A673 (cell line): Measurements from ENCODE around the gene DYTN. TPM values are rescaled to one million over a fixed set of nuclear protein-coding genes. Genes with fewer than 3 reads are reported as not detected.

ENCODE experiments used
- Bru-seq: library from RNA; stranded (reverse); fragments of 400-500 nt; gene quantifications from one replicate; lab custom pipeline; 2021; lab: Mats Ljungman, UMichigan
- BruChase-seq, 2 experiments: library from RNA; stranded (reverse); fragments of 400-500 nt; gene quantifications; one replicate each; lab custom pipeline; 2021; lab: Mats Ljungman, UMichigan
- BruUV-seq: library from RNA; stranded (reverse); fragments of 400-500 nt; replicated peaks from 2 replicates; lab custom pipeline; 2021; lab: Mats Ljungman, UMichigan
- CTCF ChIA-PET: fragments of 300-600 bp; sonication (Branson Sonifier 250); formaldehyde crosslinking; loops from one replicate; lab custom pipeline; 2022; ENCODE audit warnings: antibody characterized with exemption; lab: Charles Lee
- POLR2A ChIA-PET: fragments of 300-600 bp; sonication (Branson Sonifier 250); formaldehyde crosslinking; loops from one replicate; lab custom pipeline; 2022; ENCODE audit warnings: antibody characterized with exemption; ENCODE audit not compliant: low non-redundant PET; lab: Charles Lee
- DNase-seq: peaks from one replicate; pipeline ENCODE4 v3.0.0-alpha.2; 2015; ENCODE audit warnings: low spot score
- H3K27ac ChIP-seq: fragments of 200-600 bp; sonication (generic); 2 replicates; pipeline ENCODE4 v1.5.1; 2016; ENCODE audit warnings: mixed run types, low read depth, mild to moderate bottlenecking, mixed read lengths, antibody characterized with exemption, low read length; ENCODE audit not compliant: poor library complexity, severe bottlenecking
- H3K27me3 ChIP-seq: fragments of 200-600 bp; sonication (generic); replicated peaks from 2 replicates; pipeline ENCODE4 v1.6.1; 2017; ENCODE audit warnings: mixed run types, low read depth, mild to moderate bottlenecking, mixed read lengths, antibody characterized with exemption, low read length; ENCODE audit not compliant: insufficient read depth, poor library complexity
- H3K36me3 ChIP-seq: fragments of 200-600 bp; sonication (generic); 2 replicates; pipeline ENCODE4 v1.6.1; 2016; ENCODE audit warnings: mixed run types, mild to moderate bottlenecking, mixed read lengths, antibody characterized with exemption, low read length; ENCODE audit not compliant: insufficient read depth, poor library complexity, severe bottlenecking
- H3K4me1 ChIP-seq: fragments of 200-600 bp; sonication (generic); 2 replicates; pipeline ENCODE4 v1.6.1; 2017; ENCODE audit warnings: mixed run types, mild to moderate bottlenecking, mixed read lengths, antibody characterized with exemption, low read length; ENCODE audit not compliant: insufficient read depth, poor library complexity, severe bottlenecking
- H3K4me3 ChIP-seq: fragments of 200-600 bp; sonication (generic); 2 replicates; pipeline ENCODE4 v1.5.1; 2016; ENCODE audit warnings: low read depth, mixed run types, mild to moderate bottlenecking, mixed read lengths, low read length; ENCODE audit not compliant: poor library complexity, severe bottlenecking
- H3K9me3 ChIP-seq: fragments of 200-600 bp; sonication (generic); 2 replicates; pipeline ENCODE4 v1.6.1; 2016; ENCODE audit warnings: mixed run types, low read depth, mild to moderate bottlenecking, mixed read lengths, antibody characterized with exemption, low read length; ENCODE audit not compliant: poor library complexity, severe bottlenecking
- EZH2 ChIP-seq: fragments of 200-600 bp; sonication (generic); IDR thresholded peaks from 2 replicates; pipeline ENCODE4 v1.6.1; 2017; ENCODE audit warnings: borderline replicate concordance, low read depth, mild to moderate bottlenecking, mixed read lengths, antibody characterized with exemption, low read length; ENCODE audit not compliant: poor library complexity, severe bottlenecking
- intact Hi-C: fragments of 100-400 bp; cut with micrococcal nuclease; formaldehyde crosslinking; loops from one replicate; pipeline ENCODE4 v1.10.0; 2022; ENCODE audit not compliant: unreplicated experiment
- long read RNA-seq: library from polyadenylated mRNA; stranded (forward); transcript quantifications from one replicate; pipeline ENCODE4 v2.0.0, GENCODE V29; 2022
- total RNA-seq: library from RNA; stranded (reverse); gene quantifications from 2 replicates; pipeline ENCODE4 v1.2.3, GENCODE V29; 2021
- TF ChIP-seq, protein P1 (sequence below): fragments of 300-800, 200-600 bp; sonication (generic); conservative IDR thresholded peaks from 2 replicates; pipeline ENCODE4 v1.5.1; 2017; ENCODE audit warnings: low read depth, mild to moderate bottlenecking, antibody characterized with exemption, low read length, moderate library complexity, mixed read lengths

Gene DYTN, protein sequence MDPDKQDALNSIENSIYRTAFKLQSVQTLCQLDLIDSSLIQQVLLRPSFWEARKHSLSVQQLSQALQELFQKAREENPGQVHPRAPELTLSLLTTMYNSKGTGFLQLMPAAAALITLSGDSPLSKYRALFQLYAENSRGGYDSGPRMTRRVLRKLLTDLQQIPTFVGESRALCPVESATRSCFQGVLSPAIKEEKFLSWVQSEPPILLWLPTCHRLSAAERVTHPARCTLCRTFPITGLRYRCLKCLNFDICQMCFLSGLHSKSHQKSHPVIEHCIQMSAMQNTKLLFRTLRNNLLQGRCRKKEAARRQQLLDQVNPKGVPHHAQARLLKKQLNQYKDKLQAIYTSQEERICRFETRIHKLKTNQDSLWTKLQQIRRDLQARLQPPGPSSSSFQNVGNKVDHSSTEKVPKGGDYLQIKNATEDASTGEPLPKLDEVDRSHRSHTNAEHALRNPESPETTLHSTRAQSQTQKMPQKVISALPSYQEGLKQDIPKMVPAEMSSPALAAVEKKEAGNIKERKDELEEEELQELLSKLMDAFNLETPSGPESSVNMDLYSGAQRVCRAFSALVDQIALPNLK
- total RNA-seq (not detected in 2 replicates), Bru-seq, nascent RNA (not detected), BruChase-seq, experiment 1, labeled RNA remaining after a 2-hour chase (not detected), BruChase-seq, experiment 2, labeled RNA remaining after a 6-hour chase (not detected)
- long read RNA-seq: 0 reads

DNA sequence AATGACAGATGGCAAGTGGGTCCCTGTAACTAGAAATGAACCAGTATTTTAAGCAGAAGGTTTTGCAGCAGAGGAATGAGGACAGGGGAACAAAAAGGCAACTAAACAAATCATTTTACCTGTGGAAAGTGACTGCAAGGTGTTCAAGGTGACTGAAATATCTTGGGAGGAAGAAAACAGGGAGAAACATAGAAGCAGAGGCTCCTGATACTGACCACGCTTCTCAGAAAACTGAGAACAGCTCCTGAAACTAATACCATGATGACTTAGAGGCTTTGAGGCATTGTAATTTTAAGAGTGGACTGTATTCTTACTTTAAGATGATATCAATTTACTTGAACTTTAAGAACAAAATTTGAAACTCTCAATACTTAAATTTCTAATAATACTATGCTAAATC lies at the start of gene DYTN:
Gene DYTN (minus strand): TSS at position 101 of the 400 bp plus-strand sequence. CDS start 117 bp downstream, outside the sequence.
- no peaks in the 10 kb centered on the region for H3K4me1 ChIP-seq
- TF ChIP-seq, protein P1, sequence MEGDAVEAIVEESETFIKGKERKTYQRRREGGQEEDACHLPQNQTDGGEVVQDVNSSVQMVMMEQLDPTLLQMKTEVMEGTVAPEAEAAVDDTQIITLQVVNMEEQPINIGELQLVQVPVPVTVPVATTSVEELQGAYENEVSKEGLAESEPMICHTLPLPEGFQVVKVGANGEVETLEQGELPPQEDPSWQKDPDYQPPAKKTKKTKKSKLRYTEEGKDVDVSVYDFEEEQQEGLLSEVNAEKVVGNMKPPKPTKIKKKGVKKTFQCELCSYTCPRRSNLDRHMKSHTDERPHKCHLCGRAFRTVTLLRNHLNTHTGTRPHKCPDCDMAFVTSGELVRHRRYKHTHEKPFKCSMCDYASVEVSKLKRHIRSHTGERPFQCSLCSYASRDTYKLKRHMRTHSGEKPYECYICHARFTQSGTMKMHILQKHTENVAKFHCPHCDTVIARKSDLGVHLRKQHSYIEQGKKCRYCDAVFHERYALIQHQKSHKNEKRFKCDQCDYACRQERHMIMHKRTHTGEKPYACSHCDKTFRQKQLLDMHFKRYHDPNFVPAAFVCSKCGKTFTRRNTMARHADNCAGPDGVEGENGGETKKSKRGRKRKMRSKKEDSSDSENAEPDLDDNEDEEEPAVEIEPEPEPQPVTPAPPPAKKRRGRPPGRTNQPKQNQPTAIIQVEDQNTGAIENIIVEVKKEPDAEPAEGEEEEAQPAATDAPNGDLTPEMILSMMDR: no peak
- TF ChIP-seq EZH2: no peak
- POLR2A ChIA-PET: no interaction called here
- H3K4me3 ChIP-seq: no peak within 1 kb of the TSS
- BruUV-seq: no TSS peak
- no peak within 1 kb of the TSS for H3K27ac ChIP-seq
- H3K36me3 ChIP-seq: no peaks in the 10 kb centered on the region
- intact Hi-C loops: no loop called here
- H3K9me3 ChIP-seq: no peaks in the 10 kb centered on the region
- no peak for DNase-seq
- CTCF ChIA-PET: no interaction called here
- H3K27me3 ChIP-seq: peaks cover 1% of the 10 kb centered on the region

DNA sequence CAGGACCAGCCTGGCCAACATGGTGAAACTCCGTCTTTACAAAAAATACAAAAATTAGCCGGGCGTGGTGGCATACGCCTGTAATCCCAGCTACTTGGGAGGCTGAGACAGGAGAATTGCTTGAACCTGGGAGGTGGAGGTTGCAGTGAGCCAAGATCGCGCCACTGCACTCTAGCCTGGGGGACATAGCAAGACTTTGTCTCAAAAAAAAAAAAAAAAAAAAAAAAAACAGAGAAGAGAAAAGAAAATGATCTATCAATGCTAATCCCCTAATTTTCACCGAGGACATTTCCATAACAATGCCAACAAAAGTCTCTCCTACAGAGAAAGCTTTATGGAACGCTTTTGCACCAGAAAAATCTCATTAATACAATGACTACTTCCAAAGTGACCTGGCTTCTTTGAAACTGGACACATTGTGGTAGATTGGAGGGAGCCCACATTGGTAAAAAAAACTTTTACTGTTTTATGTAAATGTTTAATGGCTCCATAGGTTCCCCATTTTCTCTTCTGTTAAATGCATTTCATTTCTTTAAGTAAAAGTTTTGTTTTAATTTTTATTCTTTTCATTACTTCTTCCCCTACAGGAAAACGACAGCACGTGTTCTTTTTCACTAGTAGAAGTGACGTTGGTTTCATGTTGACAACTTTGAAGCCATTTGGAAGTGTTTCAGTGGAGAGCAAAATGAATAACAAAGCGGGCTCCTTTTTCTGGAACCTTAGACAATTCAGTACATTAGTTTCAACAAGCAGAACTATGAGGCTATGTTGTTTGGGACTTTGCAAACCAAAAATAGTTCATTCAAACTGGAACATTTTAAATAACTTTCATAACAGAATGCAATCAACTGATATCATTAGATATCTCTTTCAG lies 48.1 kb upstream of the DYTN start:
- Histone ChIP-seq H3K4me3 (peak overlapping the region; percentile 98), H3K9me3 (no peaks in the 10 kb centered on the region), H3K36me3 (peaks cover 17% of the 10 kb centered on the region), H3K27ac (peak overlapping the region; percentile 88), H3K27me3 (peaks cover 3% of the 10 kb centered on the region), H3K4me1 (peaks cover 3% of the 10 kb centered on the region)
- ChIA-PET CTCF (interaction anchor here (0.7 kb wide), 1 partner anchor 218 kb away, joined by 11 read pairs; no protein-coding TSS in a partner anchor), POLR2A (interaction anchor here (0.7 kb wide), 1 partner anchor 101 kb away, joined by 18 read pairs; no protein-coding TSS in a partner anchor)
- BruUV-seq: no TSS peak
- peak; percentile 6 for DNase-seq
- TF ChIP-seq EZH2: no peak
- TF ChIP-seq, protein P1: no peak
- intact Hi-C loops: no loop called here
